OCI-LY7 (cell line): ENCODE measurements around the gene CS. TPM values are rescaled to one million over a fixed set of nuclear protein-coding genes. Genes with fewer than 3 reads are reported as not detected.

Experiments
- BruUV-seq: library from RNA; stranded (reverse); fragments of 400-500 nt; replicated peaks from 2 replicates; lab custom pipeline; 2021; lab: Mats Ljungman, UMichigan
- CTCF ChIA-PET: fragments of 300-600 bp; sonication (Branson Sonifier 250); formaldehyde crosslinking; loops from one replicate; lab custom pipeline; 2022; ENCODE audit warnings: antibody characterized with exemption; ENCODE audit not compliant: unreplicated experiment; lab: Charles Lee
- POLR2A ChIA-PET: fragments of 300-600 bp; sonication (Branson Sonifier 250); formaldehyde crosslinking; loops from one replicate; lab custom pipeline; 2022; ENCODE audit warnings: antibody characterized with exemption; lab: Charles Lee
- DNase-seq: peaks from one replicate; pipeline ENCODE4 v3.0.0-alpha.2; 2015; ENCODE audit warnings: low spot score
- H2AFZ ChIP-seq: fragments of 200-600 bp; sonication (generic), shearing (Covaris generic); 2 replicates; pipeline ENCODE4 v1.6.1; 2014; ENCODE audit warnings: mild to moderate bottlenecking, antibody characterized with exemption, low read length, moderate library complexity
- H3K27ac ChIP-seq: fragments of 200-600 bp; sonication (generic); 2 replicates; pipeline ENCODE4 v1.5.1; 2014; ENCODE audit warnings: mixed run types, low read depth, mild to moderate bottlenecking, moderate library complexity, low read length, inconsistent platforms; ENCODE audit not compliant: poor library complexity, severe bottlenecking
- H3K36me3 ChIP-seq: fragments of 200-600 bp; sonication (generic); 2 replicates; pipeline ENCODE4 v1.6.1; 2014; ENCODE audit warnings: mild to moderate bottlenecking, antibody characterized with exemption, low read length, moderate library complexity, mixed read lengths; ENCODE audit not compliant: insufficient read depth
- H3K4me1 ChIP-seq: fragments of 200-600 bp; sonication (generic); 2 replicates; pipeline ENCODE4 v1.5.1; 2014; ENCODE audit warnings: mild to moderate bottlenecking, low read length; ENCODE audit not compliant: insufficient read depth, poor library complexity, severe bottlenecking
- H3K4me2 ChIP-seq: fragments of 200-600 bp; sonication (generic); 2 replicates; pipeline ENCODE4 v1.6.1; 2014; ENCODE audit warnings: mild to moderate bottlenecking, low read length
- H3K4me3 ChIP-seq: fragments of 200-600 bp; sonication (generic); 2 replicates; pipeline ENCODE4 v1.5.1; 2014; ENCODE audit warnings: mild to moderate bottlenecking, low read depth, low read length; ENCODE audit not compliant: poor library complexity, severe bottlenecking
- H3K79me2 ChIP-seq: fragments of 200-600 bp; sonication (generic); 2 replicates; pipeline ENCODE4 v1.6.1; 2016; ENCODE audit warnings: low read depth, mild to moderate bottlenecking, low read length, moderate library complexity, mixed read lengths; ENCODE audit not compliant: insufficient read depth
- H3K9me2 ChIP-seq: fragments of 200-600 bp; sonication (generic); 2 replicates; pipeline ENCODE4 v1.6.1; 2016; ENCODE audit warnings: mild to moderate bottlenecking, low read length, mixed read lengths; ENCODE audit not compliant: insufficient read depth
- H3K9me3 ChIP-seq: fragments of 200-600 bp; sonication (generic); 2 replicates; pipeline ENCODE4 v1.6.1; 2014; ENCODE audit warnings: mild to moderate bottlenecking, mixed run types, low read length, mixed read lengths
- H4K20me1 ChIP-seq: fragments of 200-600 bp; sonication (generic); 2 replicates; pipeline ENCODE4 v1.6.1; 2014; ENCODE audit warnings: mild to moderate bottlenecking, antibody characterized with exemption, low read length, moderate library complexity, mixed read lengths; ENCODE audit not compliant: insufficient read depth
- CTCF ChIP-seq: fragments of 200-600 bp; sonication (generic); conservative IDR thresholded peaks from 2 replicates; pipeline ENCODE4 v1.5.1; 2014; ENCODE audit warnings: mild to moderate bottlenecking, antibody characterized with exemption, low read length, moderate library complexity, mixed read lengths
- EZH2phosphoT487 ChIP-seq: fragments of 200-600 bp; sonication (generic); IDR thresholded peaks from 2 replicates; pipeline ENCODE4 v1.6.1; 2018; ENCODE audit warnings: low read depth, borderline replicate concordance, mild to moderate bottlenecking, mixed run types, antibody characterized with exemption, low read length, moderate library complexity, mixed read lengths
- intact Hi-C: fragments of 100-400 bp; cut with micrococcal nuclease; formaldehyde crosslinking; loops from one replicate; pipeline ENCODE4 v1.10.0; 2022; ENCODE audit not compliant: unreplicated experiment
- total RNA-seq, 2 experiments: library from RNA; depleted of rRNA in 1 of 2; stranded (reverse); fragments of >200 nt in 1 of 2; shearing (Covaris generic) in 1 of 2; gene quantifications; 2 replicates each; pipeline ENCODE4 v1.2.3, GENCODE V29; 2014 to 2022

The CS gene
- total RNA-seq, 2 experiments from 2014 or later: 154 to 262 TPM

DNA sequence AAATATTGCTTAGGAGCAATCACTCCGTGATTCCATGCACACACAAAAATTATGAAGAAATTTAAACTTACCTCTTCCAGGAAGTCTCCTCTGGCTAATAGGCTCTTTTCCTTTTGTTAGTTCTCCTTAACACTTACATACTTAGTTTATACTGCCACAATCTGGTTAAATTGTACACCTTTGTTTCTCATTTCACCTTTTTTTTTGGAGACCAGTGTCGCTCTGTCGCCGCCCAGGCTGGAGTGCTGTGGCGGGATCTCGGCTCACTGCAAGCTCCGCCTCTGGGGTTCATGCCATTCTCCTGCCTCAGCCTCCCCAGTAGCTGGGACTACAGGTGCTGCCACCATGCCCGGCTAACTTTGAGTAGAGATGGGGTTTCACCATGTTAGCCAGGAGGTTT, 39.8 kb downstream of the CS start:
- no TSS peak for BruUV-seq
- Histone ChIP-seq H4K20me1 (0 out of 2 replicates have a peak, but pooled peaks cover 5% of the 10 kb centered on the region), H3K9me2 (no peaks in the 10 kb centered on the region), H3K4me1 (peaks cover 17% of the 10 kb centered on the region), H3K36me3 (peaks cover 17% of the 10 kb centered on the region; the same call in 1 of the 2 replicates), H3K4me3 (no peak overlapping the region), H3K9me3 (no peaks in the 10 kb centered on the region), H3K79me2 (peaks cover 17% of the 10 kb centered on the region; the same call in 1 of the 2 replicates), H3K27ac (no peak overlapping the region), H2AFZ (no peak overlapping the region), H3K4me2 (no peak overlapping the region)
- TF ChIP-seq EZH2phosphoT487 (no peak), CTCF (no peak)
- no peak for DNase-seq
- ChIA-PET POLR2A (no interaction called here), CTCF (no interaction called here)
- intact Hi-C loops: no loop called here

GRCh38 chr12:56258820-56259183, 41.3 kb downstream of the CS start:
- H2AFZ ChIP-seq: peak overlapping the region; percentile 90
- no peaks in the 10 kb centered on the region for H3K9me2 ChIP-seq
- H3K4me3 ChIP-seq: peak overlapping the region; percentile 93
- no peak for DNase-seq
- peaks cover 32% of the 10 kb centered on the region for H3K36me3 ChIP-seq
- 0 out of 2 replicates have a peak, but pooled peaks cover 5% of the 10 kb centered on the region for H4K20me1 ChIP-seq
- peaks cover 17% of the 10 kb centered on the region for H3K4me1 ChIP-seq
- ChIA-PET POLR2A (no interaction called here), CTCF (interaction anchor here (0.8 kb wide), 1 partner anchor 58 kb away, joined by 4 read pairs; no protein-coding TSS in a partner anchor)
- TF ChIP-seq EZH2phosphoT487 (no peak), CTCF (no peak)
- no peak overlapping the region for H3K27ac ChIP-seq
- peak overlapping the region; percentile 74 for H3K4me2 ChIP-seq
- no TSS peak for BruUV-seq
- H3K9me3 ChIP-seq: no peaks in the 10 kb centered on the region
- H3K79me2 ChIP-seq: peaks cover 17% of the 10 kb centered on the region; the same call in 1 of the 2 replicates
- intact Hi-C loops: loop anchor here (1.0 kb wide), 2 partner anchors 66 to 140 kb away; no protein-coding TSS in a partner anchor
